Psoas muscle (tissue), 8 donors: ENCODE results near the gene STXBP3. TPM values are rescaled to one million over a fixed set of nuclear protein-coding genes. Genes with fewer than 3 reads are reported as not detected.

Experiments
- ATAC-seq, 4 donors: fragments of 200-7000 bp; cut with Tn5 transposase; one replicate each; pipeline ENCODE4 v1.9.1; 2020; ENCODE audit warnings: moderate library complexity in 3 of 4, mild to moderate bottlenecking in 2 of 4
- DNase-seq, 2 donors: peaks; one replicate each; pipeline ENCODE4 v3.0.0-alpha.2; 2020
- H3K27ac ChIP-seq: fragments of 200-600 bp; one replicate; pipeline ENCODE4 v1.8.0; 2022
- H3K27me3 ChIP-seq, 3 donors: fragments of 200-600 bp in 1 of 3; one replicate each; pipeline versions ENCODE4 v1.6.1 to v1.8.0; 2013 to 2022; ENCODE audit warnings: low read length in 2 of 3, mild to moderate bottlenecking in 2 of 3, moderate library complexity in 1 of 3; ENCODE audit not compliant: insufficient read depth in 3 of 3
- H3K36me3 ChIP-seq, 2 donors: fragments of 200-600 bp in 1 of 2; one replicate each; pipeline versions ENCODE4 v1.6.1 to v1.8.0; 2013 to 2022; ENCODE audit warnings: low read depth in 1 of 2, mild to moderate bottlenecking in 1 of 2, moderate library complexity in 1 of 2; ENCODE audit not compliant: insufficient read depth in 1 of 2
- H3K4me1 ChIP-seq: fragments of 200-600 bp; one replicate; pipeline ENCODE4 v1.8.0; 2022
- H3K4me3 ChIP-seq: fragments of 200-600 bp; one replicate; pipeline ENCODE4 v1.8.0; 2022; ENCODE audit warnings: mild to moderate bottlenecking
- H3K9me3 ChIP-seq: fragments of 200-600 bp; one replicate; pipeline ENCODE4 v1.8.0; 2022
- CTCF ChIP-seq: fragments of 200-600 bp; IDR thresholded peaks from one replicate; pipeline ENCODE4 v1.8.0; 2022; ENCODE audit warnings: antibody characterized with exemption
- WGBS, 3 donors: extraction: QIAGEN DNeasy Blood & Tissue Kit; methylation state at CpG; one replicate each; pipeline versions ENCODE4 v1.1.6 to v1.1.7; 2013; 5-methylcytosine and 5-hydroxymethylcytosine counted together
- intact Hi-C, 2 donors: fragments of 100-400 bp; cut with DNase I; formaldehyde crosslinking; loops; one replicate each; pipeline versions ENCODE4 v1.11.0 to v1.14.2; 2022
- polyA plus RNA-seq, 3 donors: library from polyadenylated mRNA; stranded (reverse); fragments of 200-250 nt; gene quantifications; one replicate each; pipeline ENCODE4 v1.2.3, GENCODE V29; 2013
- total RNA-seq, 4 donors: library from RNA; stranded (reverse); fragmentation: NEBNext Ultra II Directional in 2 of 4; extraction: Animal tissue kit (Norgen Biotek cat#: 25700) in 2 of 4; gene quantifications; one replicate each; pipeline versions ENCODE4 v1.2.1 to v1.2.4, GENCODE V29; 2021 to 2023
- donor health status: healthy with polysubstance abuse.
- donor health status: DM: no; HTN: no; CAD: no; lungs with moderate emphysema.
- donor health status: Bipolar disorder and iron deficiency.
- donor health status: healthy.
- donor health status: DM: yes; HTN: yes; CAD: no.
- donor health status: DM: no; HTN: no; CAD: no.
- donor health status: DM: no; HTN: no; CAD: no.
- donor health status: DM: yes; HTN: yes; CAD: no.

STXBP3 gene
- total and polyA plus RNA-seq, 7 donors, result 12.7 to 22.3 (median 17.1) TPM

- no peak for DNase-seq
- peaks cover 0 to 10% (median 0%) of the 10 kb centered on the region in 3 donors for H3K27me3 ChIP-seq
- no peak overlapping the region for H3K27ac ChIP-seq
- H3K4me3 ChIP-seq, result no peak overlapping the region
- peaks cover 5 to 30% of the 10 kb centered on the region in 2 donors for H3K36me3 ChIP-seq
- 73 to 75% (median 74%) methylated on average over 6 of the region's 6 CpGs for WGBS, 3 donors
- TF ChIP-seq CTCF, result no peak
- H3K9me3 ChIP-seq, result no peaks in the 10 kb centered on the region
- intact Hi-C loops, result no loop called here
- H3K4me1 ChIP-seq, result no peaks in the 10 kb centered on the region
- ATAC-seq, result no peak
These were observed 42.5 kb upstream of the STXBP3 start for GRCh38 chr1:108703939-108704338.

- H3K27ac ChIP-seq, result no peak overlapping the region
- TF ChIP-seq CTCF, result no peak
- H3K4me3 ChIP-seq, result no peak overlapping the region
- 59 to 73% (median 60%) methylated on average over 2 of the region's 2 CpGs for WGBS, 3 donors
- H3K36me3 ChIP-seq, result peaks cover 5 to 25% of the 10 kb centered on the region in 2 donors
- intact Hi-C loops, result no loop called here
- DNase-seq (no peak), ATAC-seq (no peak)
- peaks cover 0 to 10% (median 0%) of the 10 kb centered on the region in 3 donors for H3K27me3 ChIP-seq
- no peaks in the 10 kb centered on the region for H3K4me1 ChIP-seq
- H3K9me3 ChIP-seq, result no peaks in the 10 kb centered on the region
These were observed 42.0 kb upstream of the STXBP3 start for GRCh38 chr1:108704496-108704895.

GRCh38 chr1:108706643-108707042, 39.8 kb upstream of the STXBP3 start:
- intact Hi-C loops, result no loop called here
- Histone ChIP-seq H3K27me3 (peaks cover 0 to 10% (median 0%) of the 10 kb centered on the region in 3 donors), H3K4me1 (no peaks in the 10 kb centered on the region), H3K27ac (no peak overlapping the region), H3K9me3 (no peaks in the 10 kb centered on the region), H3K4me3 (no peak overlapping the region), H3K36me3 (peaks cover 0 to 3% of the 10 kb centered on the region in 2 donors)
- WGBS, 3 donors, result 93 to 97% (median 96%) methylated on average over 3 of the region's 3 CpGs
- ATAC-seq, result no peak
- no peak for DNase-seq
- TF ChIP-seq CTCF, result no peak

GRCh38 chr1:108708691-108709660, 37.5 kb upstream of the STXBP3 start:
- WGBS, 3 donors, result 63 to 70% (median 66%) methylated on average over 7 of the region's 7 CpGs
- no peak for DNase-seq
- H3K27ac ChIP-seq, result no peak overlapping the region

More at GRCh38 chr1:108708691-108709660, 37.5 kb upstream of the STXBP3 start:
- Histone ChIP-seq H3K4me1 (no peaks in the 10 kb centered on the region), H3K4me3 (no peak overlapping the region), H3K27me3 (peaks cover 0 to 10% (median 0%) of the 10 kb centered on the region in 3 donors), H3K9me3 (no peaks in the 10 kb centered on the region), H3K36me3 (no peaks in the 10 kb centered on the region)
- no peak for TF ChIP-seq CTCF
- no peak for ATAC-seq
- intact Hi-C loops, result no loop called here
